SHP77 treated with DMSO at 0.1 percent for 48 hours (cell line): ENCODE results near the gene NELL2.
A peak's percentile ranks its signal among the peaks of the same experiment; 100 is the strongest.
"Not testable (repeated sequence)": the region's sequence is repeated elsewhere in the genome, so short reads cannot be mapped to it uniquely, and the experiment has no call there.

ENCODE experiments used
- DNase-seq: peaks from one replicate; lab custom pipeline; 2025; lab: John Stamatoyannopoulos, UW

Gene NELL2

DNA sequence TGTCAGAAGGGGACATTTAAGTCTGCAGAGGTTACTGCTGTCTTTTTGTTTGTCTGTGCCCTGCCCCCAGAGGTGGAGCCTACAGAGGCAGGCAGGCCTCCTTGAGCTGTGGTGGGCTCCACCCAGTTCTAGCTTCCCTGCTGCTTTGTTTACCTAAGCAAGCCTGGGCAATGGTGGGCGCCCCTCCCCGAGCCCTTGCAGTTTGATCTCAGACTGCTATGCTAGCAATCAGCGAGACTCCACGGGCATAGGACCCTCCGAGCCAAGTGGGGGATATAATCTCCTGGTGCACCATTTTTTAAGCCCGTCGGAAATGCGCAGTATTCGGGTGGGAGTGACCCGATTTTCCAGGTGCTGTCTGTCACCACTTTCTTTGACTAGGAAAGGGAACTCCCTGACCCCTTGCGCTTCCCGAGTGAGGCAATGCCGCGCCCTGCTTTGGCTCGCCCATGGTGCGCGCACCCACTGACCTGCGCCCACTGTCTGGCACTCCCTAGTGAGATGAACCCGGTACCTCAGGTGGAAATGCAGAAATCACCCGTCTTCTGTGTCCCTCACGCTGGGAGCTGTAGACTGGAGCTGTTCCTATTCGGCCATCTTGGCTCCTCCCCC, 189.2 kb downstream of the NELL2 start:
- DNase-seq: not testable (repeated sequence)

DNA sequence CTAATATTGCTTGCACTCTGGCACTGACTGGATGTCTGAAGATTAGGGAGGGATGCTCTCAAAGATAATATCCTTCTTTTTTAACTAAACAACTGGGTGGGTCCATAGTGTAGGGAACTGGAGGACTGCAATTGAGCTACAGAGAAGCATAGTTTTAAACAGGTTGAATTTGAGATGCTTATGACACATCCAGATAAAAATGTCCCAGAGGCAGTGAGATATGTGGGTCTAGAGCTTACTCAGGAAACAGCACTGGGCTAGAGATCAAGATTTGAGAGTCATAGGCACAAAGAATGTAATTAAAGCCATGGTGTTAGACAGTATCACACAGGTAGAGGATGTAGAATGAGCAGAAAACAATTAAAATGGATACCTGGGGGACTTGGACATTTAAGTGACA, 198.4 kb downstream of the NELL2 start:
- no peak for DNase-seq

DNA sequence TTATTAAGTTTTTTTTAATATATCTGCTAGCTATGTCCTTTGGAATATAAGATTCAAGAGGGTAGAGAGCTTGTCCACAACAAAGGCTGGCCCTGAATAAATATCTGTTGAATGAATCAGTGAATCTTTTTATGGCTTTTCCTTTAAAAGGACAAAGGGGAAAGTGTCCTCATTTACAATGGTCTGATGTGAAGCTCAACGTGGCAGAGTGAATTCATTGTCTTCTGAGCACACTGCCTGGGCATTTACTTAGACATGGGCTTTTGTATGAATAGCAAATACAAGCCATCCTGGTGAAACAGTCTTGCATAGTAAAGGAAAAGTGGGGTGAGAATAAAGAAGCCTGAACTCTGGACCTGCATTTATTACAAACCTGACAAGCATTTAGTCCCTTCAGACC, 201.2 kb downstream of the NELL2 start:
- DNase-seq: no peak

DNA sequence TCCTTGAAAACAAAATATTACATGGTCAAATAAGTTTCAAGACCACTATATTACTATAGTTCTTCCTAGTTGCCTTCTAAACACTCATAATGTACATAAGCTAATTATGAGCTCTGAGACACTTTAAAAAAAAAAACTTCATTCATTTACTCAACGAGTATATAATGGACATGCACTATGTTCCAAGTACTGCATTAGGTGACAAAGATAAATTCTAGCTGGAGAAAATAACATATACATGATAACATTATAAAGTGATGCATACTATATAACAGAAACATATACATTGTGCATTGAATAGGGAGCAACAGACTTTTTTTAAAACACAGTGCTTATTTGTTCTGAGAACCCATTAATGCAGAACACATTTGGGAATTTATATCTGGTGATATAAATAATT, 202.3 kb downstream of the NELL2 start:
- no peak for DNase-seq

DNA sequence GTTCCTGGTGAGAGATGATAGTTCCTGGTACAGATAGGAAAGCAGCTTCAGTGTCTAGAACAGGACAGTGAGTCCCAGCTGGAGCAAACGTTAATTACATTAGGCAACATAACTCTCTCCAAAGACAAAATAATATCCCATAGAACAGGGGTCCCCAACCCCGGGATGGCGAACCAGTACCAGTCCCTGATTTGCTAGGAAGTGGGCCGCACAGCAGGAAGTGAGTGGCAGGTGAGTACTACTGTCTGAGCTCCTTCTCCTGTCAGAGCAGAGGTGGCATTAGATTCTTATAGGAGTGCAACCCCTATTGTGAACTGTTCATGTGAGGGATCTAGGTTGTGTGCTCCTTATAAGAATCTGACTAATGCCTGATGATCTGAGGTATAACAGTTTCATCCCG, 204.1 kb downstream of the NELL2 start:
- DNase-seq: no peak

DNA sequence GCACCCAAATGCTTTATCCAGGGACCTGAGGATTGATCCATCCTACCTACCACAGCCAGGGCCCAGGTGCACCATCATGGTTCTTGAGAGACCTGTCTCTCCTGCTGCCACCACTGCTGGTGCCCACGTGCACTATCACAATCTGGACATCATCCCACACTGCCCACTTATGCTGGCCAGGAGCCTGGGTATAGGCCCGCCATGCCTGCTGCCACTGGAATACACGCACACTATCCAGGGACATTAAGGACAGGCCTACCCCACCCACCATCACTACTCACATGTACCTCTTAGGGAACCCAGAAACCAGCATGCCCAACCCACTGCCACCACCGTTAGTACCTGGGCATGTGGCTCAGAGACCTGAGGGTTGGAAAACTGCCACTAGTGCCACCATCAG, 207.7 kb downstream of the NELL2 start:
- no peak for DNase-seq

DNA sequence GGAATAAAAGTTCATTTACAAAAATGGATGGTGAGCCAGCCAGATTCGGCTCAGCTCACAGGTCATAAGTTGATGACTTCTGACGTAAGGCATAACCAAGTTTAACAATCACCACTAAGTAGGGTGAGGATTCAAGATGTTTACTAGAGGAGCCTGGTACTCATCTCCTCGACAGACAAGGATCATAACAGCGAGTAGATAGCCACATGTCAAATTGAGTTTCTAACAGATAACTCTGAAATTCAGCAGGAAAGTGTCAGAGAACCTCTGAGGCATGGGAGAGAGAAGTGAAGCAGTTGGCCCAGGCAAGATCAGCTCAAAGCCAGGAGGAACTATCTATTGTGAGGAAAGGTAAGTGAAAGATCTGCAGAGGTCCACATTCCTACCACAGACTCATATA, 208.7 kb downstream of the NELL2 start:
- no peak for DNase-seq

DNA sequence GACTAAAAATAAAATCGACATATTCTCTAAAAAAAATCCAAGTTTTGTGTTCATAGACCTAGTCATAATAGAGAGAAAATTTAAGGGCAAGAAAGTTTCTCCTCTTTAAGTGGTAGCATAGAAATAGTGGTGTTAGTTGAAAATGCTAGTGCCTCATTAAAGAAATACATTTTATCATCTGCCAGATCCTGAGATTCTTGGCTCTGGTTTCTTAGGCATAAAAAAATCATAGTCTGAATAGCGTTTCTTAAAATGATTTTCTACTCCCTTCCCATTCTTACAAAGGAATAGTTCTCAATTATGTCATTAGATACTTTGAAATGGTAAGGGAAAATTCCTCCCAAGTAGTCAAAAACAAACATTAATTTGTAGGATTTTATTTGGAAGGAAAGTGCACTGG, 212.8 kb downstream of the NELL2 start:
- DNase-seq: no peak

DNA sequence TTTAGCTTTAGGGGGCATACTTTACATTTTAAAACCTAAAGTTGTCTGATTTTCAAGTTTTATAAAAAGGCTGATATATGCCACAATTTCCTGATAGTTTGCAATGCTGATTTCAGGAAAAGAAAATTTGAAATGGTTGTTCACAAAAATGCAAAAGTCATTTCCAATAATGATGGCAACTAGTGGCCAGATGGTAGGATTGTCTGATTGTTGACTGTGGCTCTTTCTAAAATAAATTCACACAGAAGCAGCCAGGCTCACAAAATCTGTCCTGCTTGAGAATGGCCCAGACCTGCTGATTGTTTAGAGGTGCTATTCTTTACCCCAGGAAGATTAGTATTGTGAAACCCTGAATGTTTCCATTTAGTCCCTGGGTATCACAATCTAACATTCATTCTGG, 220.3 kb downstream of the NELL2 start:
- no peak for DNase-seq

DNA sequence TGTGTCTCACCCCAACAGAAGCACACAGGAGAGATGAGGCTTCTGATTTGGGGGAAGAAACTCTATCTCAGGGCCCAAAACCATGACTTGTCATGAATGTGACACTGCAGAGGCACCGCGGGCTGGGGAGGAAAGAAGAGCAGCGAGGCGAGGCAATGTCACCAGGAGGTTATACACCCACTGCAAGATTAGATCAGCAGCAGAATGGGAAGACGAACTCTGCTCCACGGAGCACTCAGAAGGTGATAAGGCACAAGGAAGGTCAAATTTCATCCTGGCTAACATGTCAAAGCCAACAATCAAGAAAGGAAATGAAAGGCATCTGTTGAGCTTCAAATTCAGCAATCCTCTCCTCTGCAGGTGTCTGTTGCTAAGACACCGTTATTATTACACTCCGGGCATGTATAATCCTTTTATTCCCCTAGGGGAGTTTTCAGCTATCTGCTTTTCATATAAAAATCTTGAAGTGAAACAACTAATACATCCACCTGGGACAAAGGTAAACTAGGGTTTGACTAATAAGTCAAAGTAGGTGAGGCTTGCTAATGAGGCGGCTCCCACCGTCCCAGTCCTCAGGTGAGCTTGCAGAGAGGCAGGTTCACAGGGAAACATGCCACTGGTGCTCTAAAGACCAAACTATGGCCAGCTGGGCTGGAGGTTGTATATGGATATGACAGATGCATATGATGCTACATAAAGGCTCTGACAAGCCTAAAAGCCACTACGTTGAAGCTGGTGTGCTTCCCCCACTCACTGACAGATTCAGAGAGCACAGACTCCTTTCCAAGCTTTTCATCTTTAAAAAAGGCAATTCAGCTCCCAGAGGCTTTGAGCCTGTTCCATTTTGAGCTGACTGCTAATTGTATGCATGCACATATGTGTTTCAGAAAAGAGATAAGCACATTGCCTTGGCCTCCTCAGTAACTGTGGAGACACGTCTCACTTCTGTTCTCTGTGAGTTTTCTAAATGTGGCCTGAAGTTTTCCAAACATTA, 221.2 kb downstream of the NELL2 start:
- no peak for DNase-seq

DNA sequence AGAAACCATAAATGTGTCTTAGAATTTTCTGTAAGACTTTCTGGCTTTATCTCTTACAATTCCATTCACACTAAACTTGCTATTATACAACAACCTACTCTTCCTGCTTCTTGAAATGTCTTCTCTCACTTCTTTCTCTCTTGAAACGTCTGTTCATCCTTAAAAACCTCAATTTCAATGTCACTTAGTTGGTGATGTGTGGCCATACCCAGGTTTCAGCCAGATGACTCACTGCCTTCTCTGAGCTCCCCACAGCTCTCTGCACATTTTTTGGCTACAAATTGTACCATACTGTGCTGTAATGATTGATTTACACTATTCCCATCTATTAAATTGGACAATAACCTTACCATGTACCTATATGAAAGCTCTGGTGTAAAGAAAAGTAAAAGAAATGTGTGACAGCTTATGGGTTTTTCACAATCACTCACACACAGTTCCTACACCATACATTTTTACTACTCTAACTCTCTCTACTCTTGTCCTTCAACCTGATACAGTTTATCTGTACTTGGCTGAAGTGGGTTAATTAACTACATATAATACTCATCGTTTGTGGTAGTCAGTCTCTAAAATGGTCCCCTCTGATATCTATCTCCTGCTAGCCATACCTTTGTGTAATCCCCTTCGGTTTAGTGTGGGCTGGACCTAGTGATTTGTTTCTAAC, 222.1 kb downstream of the NELL2 start:
- no peak for DNase-seq

DNA sequence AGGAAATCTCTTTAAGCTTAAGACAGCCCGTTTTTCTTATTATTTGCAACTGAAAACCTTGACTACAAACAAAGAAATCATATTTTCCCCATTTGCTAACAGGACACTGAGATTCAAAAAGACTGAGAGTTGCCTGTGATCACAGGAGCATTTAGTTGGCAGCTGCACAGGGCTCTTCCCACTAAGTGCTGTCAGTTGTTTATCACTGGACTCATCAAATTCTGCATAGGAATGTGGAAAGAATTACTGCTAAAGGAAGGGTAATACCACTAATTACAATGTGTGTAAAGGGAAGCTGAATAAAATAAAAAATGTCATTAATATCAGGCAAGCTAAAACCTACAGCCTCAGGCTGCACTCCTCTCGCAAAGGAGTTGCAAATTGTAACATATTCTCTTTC, 226.4 kb downstream of the NELL2 start:
- DNase-seq: no peak

DNA sequence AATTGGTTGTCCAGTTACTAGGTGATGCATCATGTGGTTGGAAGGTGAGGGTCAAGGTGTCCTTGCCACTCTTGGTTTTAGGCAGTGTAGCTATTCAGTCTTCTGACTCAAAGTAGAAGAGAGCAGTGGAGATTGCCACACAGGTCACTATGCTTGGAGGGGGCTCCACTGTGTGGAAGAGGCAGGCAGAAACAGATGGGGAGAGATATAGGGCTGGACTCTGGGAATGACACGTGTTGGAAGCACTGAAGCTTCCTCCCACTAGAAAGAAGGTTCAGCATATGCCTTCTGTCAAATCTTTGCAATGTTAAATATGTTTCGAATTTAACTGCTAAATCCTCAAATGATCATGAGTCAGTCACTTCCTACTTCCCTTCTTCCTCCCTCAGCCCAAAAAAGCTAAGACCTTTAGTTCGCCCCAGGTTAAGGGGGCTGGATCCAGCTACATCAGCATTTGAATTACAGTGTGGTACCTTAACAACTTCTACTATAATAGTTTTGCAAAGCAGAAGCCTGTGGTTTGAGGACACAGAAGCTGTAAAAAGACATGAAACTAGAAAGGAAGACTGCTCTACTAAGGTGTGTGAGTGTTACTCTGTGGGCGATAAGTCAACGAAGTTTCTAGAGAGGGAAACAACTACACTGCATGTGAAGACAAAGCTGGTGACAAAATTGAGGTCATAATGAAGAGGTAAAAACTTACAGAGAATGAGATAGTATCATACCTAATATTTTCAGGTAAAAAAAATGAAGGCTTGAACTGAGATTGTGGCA, 228.0 kb downstream of the NELL2 start:
- no peak for DNase-seq

DNA sequence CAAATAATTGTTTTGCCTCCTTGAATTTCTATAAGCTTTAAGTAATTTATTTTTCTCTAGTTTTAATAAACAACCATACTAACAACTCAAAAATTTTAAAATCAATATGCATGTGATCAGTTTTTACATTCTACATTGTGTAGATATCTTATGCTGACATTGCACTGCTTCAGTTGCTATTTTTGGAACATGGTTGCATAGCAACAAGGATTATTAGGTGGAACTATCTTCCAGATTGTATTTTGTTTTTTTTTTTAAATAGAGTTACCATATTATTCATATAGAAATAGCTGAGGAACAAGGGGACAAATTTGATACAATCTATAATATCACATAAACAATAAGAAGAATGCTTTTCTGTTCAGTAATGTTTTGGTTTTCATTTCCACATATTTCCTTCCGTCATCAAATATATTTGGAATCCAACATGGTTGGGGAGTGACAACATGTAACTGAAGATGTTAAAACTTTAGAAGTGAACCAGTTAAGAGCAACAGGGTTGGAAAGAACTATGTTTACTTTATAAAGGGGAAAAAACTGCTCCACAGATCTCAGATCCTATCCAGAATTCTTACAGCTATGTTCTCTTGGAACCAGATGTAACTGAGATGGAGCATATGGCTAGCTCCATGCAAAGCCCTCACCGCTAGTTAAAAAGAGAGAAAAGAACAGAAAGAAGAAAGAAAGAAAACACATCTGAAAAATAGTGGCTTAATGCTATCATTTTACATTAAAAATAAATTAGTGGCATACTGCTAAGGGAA, 235.5 kb downstream of the NELL2 start:
- no peak for DNase-seq

DNA sequence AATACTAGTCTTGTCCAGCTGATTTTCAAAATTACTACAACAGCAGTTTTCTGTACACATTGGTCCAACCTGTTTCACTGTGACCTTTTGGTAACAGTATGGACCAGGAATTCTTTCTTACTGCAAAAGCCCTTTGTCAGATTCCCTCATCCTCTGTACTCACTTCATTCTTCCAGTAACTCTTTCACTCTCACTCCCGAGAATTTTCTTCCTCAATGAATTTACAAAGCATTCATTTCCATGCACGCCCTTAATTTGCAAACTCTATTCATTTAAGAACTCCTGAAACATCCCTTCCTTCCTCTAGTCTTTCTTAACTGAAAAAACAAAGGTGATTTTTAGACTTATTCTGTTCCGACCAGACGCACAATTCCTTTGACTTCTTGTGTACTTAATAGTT, 238.2 kb downstream of the NELL2 start:
- no peak for DNase-seq

DNA sequence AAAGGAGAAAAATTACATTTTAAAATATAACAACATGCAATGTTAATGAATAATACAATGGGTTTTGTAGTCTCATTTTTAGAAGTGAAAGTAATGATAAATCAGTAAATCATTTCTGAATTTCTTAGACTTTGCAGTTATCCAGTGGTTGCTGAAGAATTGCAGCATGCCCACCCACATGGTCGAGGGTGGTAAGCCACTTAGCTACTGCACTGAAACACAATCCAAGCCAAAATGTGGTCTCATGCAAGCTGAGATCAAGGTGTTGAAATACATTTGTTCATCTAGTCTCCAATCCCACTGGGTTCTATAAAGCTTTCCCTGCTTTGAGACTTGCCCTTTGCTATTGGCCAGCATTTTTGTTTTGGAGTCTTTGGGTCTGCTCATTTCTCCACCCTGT, 247.9 kb downstream of the NELL2 start:
- DNase-seq: no peak

DNA sequence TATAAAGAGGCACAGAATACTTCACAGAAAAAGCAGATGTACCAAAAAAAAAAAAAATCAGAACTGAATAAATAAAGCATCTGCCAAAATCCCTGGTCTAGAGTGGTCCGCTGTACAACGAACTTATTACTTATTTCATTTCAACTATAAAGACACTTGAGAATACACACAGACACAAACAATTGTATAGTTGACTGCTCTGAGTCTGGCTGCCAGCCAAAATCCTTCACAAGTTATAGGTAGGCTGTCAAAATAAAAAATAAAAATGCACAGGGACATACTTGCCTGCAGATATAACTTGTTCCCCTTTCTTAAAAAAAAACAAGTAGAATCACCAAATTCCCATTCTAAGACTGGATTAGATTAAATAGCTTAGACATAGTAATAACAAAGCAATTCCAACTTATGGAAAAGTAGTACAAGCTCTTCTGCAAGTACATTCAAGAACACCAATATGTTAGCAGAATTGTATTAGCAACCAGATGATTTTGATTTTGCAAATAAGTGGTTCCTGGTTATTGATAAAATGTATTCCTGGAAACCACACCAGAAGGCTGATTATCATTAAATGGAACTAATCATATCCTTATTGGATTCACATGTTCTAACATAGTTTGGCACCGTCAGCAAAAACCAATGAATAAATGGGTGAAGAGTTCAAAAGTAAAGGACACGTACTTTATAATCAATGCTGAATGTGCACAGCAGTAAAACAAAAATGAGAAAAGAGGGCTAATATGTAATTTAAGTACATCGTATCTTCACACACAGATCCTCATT, 248.5 kb downstream of the NELL2 start:
- DNase-seq: peak; percentile 15

DNA sequence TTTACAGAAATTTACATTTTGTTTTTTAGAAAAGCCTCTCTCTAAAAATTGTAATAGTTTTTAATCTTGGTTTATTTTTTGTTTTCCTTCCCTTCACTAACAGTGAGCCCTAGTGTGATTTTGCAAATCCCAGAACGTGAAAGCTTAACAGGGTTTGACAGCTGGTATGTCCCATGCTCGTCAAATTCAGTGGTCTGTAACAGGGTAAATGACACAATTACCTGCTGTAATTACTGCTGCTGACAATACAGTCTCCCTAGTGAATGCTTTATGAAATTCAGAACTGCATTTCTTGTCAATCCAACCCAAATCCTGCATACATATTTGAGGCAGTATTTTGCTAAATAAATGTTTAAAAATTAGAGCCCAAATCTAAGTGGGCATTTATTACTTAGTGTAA, 249.2 kb downstream of the NELL2 start:
- DNase-seq: no peak

DNA sequence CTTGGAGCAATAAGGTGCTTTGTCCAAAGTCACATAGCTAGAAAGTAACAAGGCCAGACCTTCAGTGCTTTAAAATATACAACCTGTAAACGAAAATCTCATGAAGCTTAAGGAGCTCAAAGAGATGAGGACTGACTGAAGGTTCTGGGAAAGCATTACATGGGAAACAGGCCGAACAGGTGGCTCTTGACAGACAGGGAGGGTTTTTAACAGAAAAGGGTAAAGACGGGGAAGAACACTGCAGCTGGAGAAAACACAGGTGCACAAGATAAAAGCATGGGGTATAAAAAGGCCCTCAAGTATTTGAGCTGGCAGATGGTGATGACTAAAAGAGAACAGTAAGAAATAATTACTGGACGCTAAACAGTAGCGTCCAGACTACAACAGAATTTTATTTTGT, 257.2 kb downstream of the NELL2 start:
- DNase-seq: peak; percentile 5

DNA sequence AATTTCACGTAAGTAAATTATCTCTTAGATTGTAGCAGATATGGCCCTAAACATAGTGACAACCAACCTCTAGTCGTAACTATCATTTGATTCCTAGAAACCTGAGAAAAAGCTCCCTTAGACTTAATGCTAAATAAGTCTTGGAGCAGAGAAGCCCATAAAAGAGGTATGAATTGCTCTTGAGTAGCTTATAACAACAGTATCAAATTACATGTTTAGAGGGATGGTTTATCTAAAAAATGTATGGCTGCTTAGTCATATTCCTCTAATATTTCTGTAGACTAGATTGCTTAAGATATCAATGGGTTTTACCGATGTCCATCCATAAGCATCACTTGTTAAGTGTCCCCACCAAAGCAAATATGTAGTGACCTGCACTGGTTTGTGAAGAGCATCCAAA, 259.7 kb downstream of the NELL2 start:
- DNase-seq: no peak

DNA sequence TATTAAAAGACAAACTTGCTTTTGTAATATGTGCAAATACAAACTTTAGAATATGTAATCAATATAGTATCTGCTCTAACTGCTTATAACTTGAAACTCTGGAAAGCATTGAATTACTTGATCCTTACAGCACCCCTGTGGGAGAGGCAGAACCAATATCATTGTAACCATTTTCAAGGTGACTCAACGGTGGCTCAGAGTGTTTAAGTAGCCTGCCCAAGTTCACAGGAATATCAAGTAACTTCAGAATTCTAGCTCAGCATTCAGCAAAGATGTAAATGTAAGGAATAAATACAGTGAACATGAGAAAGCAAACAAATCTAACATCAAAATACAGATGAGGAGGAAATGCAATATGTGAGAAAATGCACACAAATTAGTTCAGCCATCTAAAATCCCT, 264.6 kb downstream of the NELL2 start:
- no peak for DNase-seq
